HG02885 (cell line): ENCODE results near the gene PRRT2.
A peak's percentile ranks its signal among the peaks of the same experiment; 100 is the strongest.

ENCODE experiments used
- ATAC-seq: cut with Tn5 transposase; IDR thresholded peaks from one replicate; pipeline ENCODE4 v1.9.1; 2021; ENCODE audit warnings: mild to moderate bottlenecking; ENCODE audit not compliant: unreplicated experiment, poor library complexity

Gene PRRT2

DNA sequence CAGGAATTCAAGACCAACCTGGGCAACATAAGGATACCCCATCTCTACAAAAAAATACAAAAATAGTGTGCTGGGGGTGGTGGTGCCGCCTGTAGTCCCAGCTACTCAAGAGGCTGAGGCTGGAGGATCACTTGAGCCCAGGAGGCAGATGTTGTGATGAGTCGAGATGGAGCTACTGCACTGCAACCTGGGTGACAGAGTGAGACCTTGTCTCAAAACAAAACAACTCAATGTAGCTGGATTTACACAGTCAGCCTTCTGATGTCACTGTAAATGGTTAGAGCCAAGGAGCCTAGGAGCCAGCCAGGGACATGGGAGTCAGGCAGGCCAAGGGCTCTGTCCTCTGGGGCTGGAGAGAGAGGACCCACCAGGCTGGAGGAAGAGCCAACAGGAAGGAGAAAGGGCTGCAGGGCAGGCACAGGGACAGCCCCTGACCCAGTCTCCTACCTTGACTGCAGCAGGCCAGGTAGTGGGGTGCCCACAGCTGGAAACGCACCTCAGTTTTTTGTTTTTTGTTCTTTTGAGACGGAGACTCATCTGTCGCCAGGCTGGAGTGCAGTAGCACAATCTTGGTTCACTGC is 42.6 kb downstream of the PRRT2 start:
- no peak for ATAC-seq

DNA sequence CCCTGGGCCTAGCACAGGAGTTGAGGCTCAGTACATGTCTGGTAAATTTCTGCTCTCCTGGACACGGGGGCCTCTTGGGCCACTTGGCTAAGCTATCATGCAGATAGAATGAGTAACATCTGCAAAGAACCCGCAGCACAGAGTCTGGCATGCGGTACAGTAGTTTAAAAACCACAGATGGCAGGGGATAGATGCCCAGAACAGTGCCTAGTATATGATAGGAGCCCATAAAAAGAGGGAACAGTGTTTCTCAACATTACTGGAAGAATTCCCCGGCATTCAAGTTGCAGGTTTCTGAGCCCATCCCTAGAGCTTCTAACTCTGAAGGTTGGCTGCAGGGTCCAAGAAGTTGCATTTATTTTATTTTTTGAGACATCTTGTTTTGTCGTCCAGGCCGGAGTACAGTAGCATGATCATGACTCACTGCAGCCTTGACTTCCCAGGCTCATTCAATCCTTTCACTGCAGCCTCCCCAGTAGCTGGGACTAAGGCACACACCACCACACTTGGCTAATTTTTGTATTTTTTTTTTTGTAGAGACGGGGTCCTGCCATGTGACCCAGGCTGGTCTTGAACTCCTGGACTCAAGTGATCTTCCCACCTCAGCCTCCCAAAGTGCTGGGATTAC is 45.3 kb downstream of the PRRT2 start:
- ATAC-seq = no peak

DNA sequence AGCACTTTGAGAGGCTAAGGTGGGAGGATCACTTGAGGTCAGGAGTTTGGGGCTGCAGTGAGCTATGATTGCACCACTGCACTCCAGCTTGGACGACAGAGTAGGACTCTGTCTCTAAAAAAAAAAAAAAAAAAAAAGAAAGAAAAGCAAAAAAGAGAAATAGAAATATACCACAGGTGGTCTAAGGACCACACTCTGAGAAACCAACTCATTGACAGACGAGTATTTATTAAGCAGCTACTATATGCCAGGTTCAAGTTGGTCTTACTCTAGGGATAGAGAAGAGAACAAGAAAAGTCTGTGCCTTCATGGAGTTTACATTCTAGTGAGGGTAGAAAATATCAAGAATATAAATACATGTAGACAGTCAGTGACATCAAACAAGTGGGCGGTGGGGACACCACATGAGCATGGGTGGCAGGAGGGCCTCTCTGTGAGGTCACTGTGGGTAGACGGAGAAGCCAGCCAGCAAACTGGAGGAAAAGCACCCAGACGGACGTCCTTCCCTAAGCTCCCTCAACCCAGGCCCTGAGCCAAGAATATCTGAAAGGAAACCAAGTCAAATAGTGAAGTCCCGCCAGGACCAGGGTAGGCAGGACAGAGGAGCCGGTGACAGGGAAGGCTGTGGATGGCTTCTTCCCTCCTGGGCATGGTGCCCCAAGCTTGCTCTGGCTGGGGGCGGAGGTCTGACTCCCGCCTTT is 46.3 kb downstream of the PRRT2 start:
- ATAC-seq = no peak

DNA sequence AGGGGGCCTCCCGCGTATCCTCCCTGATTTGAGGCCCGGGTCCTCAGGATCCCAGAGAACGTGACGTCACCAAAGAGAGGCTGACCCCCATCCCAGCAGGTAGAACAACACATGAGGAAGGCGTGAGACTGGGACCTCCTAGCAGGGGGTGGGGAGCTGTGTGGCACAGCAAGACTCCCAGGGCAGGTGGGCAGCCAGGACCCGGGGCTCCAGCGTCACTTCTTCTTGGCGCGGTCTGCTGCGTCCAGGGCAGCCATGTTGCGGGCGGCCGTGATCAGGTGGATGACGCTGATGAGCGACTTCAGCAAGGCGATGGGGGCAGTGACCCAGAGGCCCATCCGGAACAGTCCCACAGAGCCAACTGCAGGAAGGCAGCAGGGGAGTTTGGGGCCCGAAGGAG is 47.0 kb downstream of the PRRT2 start:
- no peak for ATAC-seq

DNA sequence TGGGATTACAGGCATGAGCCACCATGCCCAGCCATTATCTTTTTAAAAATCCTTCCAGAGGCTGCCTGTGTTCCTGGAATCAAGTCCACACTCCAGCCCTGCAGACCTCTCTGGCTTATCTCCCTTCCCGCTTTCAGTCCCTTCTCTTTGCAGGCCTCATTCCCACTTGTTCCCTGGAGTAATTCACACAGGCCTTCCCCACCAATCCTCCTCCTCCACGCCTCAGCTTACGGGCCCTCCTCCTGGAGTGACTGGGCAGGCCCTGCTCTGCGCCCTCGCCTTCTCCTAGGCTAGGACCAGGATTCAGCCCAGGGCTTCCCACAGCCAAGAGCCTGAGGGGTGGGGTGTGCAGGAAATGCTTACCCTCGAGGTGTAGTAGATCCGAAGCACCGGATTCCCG is 48.2 kb downstream of the PRRT2 start:
- no peak for ATAC-seq

DNA sequence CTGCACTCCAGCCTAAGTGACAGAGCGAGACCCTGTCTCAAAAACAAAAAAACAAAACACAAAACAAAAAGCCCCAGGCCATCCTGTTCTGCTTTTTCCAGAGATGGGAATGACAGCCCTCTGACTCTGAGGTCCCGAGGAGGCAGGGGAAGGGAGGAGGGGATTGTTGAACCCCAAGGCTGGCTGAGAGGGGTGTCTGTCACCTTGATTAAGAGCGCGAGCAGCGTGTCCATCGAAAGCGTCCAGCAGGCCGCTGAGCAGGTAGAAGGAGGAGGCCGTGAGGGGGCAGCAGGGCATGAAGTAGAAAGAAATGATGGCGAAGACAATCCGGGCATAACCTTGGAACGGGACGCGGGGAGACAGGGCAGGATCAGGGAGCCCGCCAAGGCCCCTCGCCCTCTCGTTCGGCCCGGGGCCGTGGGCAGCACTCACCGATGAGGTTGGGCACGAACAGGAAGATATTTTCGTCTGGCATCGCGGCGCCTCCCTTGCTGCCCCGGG is 50.4 kb downstream of the PRRT2 start:
- no peak for ATAC-seq

DNA sequence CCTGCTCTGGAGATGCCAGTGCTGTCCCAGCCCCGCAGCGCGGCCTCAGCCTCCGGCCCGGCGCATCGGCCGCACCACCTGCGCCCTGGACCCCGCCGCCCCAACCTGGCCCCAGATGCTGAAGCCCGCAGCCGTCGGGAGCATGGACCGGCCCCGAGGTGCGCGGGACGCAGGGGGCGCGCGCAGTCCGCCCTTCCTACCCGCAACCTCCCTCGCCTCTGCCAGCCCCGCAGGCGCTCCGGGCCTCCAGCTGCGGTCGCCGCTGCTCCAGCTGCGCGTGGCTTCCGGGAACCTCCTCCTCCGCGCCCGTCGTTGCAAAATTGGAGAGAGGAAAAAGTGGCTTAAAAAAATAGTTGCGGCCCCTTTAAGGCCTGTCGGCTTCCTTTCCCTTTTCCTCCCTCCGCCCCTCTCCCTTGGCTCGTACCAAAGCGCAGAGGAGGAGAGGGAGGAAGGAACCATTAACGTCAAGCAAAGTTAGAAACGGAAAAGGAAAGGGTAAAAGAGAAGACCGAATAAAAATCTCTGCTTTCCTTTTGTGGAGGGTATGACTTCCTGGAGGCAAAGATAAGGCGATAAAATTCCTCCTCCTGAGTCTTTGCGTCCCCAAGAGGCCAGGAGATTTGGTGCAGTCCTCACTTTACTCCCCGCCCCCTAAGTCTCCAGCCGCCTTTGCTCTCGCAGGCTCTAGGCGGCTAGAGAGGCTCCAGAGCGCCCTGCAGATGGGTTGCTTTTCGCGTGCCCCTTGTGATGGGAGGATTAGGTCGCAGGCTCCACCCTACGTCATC is 51.1 kb downstream of the PRRT2 start, which contains the start of gene CDIPT:
Gene CDIPT, minus strand, starts transcription at position 343 of the 785 bp plus-strand sequence. CDS start 369 bp downstream, outside the sequence.
- ATAC-seq = peak; percentile 93

DNA sequence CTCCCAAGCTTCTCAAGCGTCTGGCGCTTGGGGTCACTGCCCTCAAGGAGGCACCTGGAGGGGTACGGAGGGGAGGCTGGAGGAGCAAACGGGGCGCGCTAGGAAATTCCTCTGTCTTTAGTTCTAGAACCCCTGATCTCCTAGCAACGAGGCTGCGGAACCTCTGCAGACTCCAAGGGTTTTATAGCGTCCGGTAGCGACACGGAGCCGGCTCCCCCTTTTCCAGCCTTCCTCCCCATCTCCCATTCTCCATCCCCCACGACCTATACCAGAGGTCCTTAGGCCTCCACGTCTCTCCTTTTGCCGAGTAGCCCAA is 51.6 kb downstream of the PRRT2 start:
- no peak for ATAC-seq

DNA sequence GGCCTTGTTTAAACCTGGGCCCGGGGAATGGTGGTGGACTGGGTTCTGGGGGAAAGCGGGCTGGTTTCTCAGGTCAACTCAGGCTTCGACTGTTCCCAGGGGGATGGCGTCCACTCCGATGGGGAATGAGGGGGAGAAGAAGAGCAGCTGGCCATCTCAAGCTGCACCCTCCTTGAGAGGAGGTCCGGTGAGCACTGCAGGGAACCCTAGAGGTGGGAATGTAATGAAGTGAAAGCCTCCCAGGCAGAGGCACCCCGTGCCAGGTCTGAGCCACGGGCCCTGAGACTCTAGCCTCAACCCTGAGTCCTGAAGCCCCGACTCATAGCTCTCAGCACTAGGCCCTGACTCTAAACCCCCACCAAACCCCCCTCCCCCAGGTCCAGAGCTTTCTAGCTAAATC is 52.2 kb downstream of the PRRT2 start:
- no peak for ATAC-seq
